ENCODE results near the gene PPIA.

Gene PPIA

GRCh38 chr7:44796504-44797328 is at the start of gene PPIA:
Gene PPIA (plus strand): TSS chr7:44796681. CDS start chr7:44796725, 44 bp downstream.
- H3K4me1 ChIP-seq, result peaks cover 26 to 40% (median 33%) of the 10 kb centered on the region in 10 experiments
- H3K9ac ChIP-seq, result peak within 1 kb of the TSS; percentile 96 to 100 (median 99)
- peak within 1 kb of the TSS; percentile 75 to 97 (median 87) for H3K4me3 ChIP-seq
- peak within 1 kb of the TSS; percentile 92 to 100 (median 96) for H3K4me2 ChIP-seq
- no peaks in the 10 kb centered on the region for H3K9me3 ChIP-seq (replicated peaks in 1 of 11)
- no peaks in the 10 kb centered on the region for H3K27me3 ChIP-seq
- peak within 1 kb of the TSS; percentile 97 to 100 (median 100) for H3K27ac ChIP-seq
- TF ChIP-seq Cebpa-rat (IDR thresholded peaks at IDR 0.05), result no peak
- peaks cover 30 to 43% (median 41%) of the 10 kb centered on the region in 11 experiments for H3K36me3 ChIP-seq
- peaks cover 40 to 50% (median 44%) of the 10 kb centered on the region in 11 experiments for H4K20me1 ChIP-seq

- peak within 1 kb of the TSS; percentile 93 to 100 (median 99) for H3K4me3 ChIP-seq
- peak within 1 kb of the TSS; percentile 90 to 99 (median 95) for H3K9ac ChIP-seq
- H4K20me1 ChIP-seq, result peaks cover 27 to 44% (median 35%) of the 10 kb centered on the region in 11 experiments; a peak in 19 of 22 replicates
- H3K27me3 ChIP-seq, result no peaks in the 10 kb centered on the region
- H3K27ac ChIP-seq, result peak within 1 kb of the TSS; percentile 88 to 99 (median 96)
- H3K4me2 ChIP-seq, result peak within 1 kb of the TSS; percentile 87 to 100 (median 98)
- peaks cover 32 to 47% (median 45%) of the 10 kb centered on the region in 10 experiments for H3K4me1 ChIP-seq
- H3K9me3 ChIP-seq (replicated peaks in 1 of 11), result no peaks in the 10 kb centered on the region
- TF ChIP-seq Cebpa-rat (IDR thresholded peaks at IDR 0.05), result no peak
- peaks cover 0 to 22% (median 4%) of the 10 kb centered on the region in 11 experiments; a peak in 7 of 22 replicates for H3K36me3 ChIP-seq
These were observed 48.2 kb upstream of the PPIA start, which contains the start of gene ZMIZ2 for GRCh38 chr7:44748045-44748947. Gene ZMIZ2 (plus strand): TSS chr7:44748847. CDS start chr7:44756250, 7,403 bp downstream.

GRCh38 chr7:44748948-44749731 is 47.3 kb upstream of the PPIA start:
- H3K4me2 ChIP-seq, result peak overlapping the region; percentile 87 to 100 (median 98)
- peak overlapping the region; percentile 88 to 99 (median 96) for H3K27ac ChIP-seq
- no peaks in the 10 kb centered on the region for H3K27me3 ChIP-seq
- no peaks in the 10 kb centered on the region for H3K9me3 ChIP-seq (replicated peaks in 1 of 11)
- TF ChIP-seq Cebpa-rat (IDR thresholded peaks at IDR 0.05), result no peak
- H3K4me3 ChIP-seq, result peak overlapping the region; percentile 93 to 100 (median 99)
- peaks cover 0 to 23% (median 4%) of the 10 kb centered on the region in 11 experiments; a peak in 8 of 22 replicates for H3K36me3 ChIP-seq
- peak overlapping the region; percentile 90 to 99 (median 95) for H3K9ac ChIP-seq
- H3K4me1 ChIP-seq, result peaks cover 36 to 54% (median 49%) of the 10 kb centered on the region in 10 experiments
- peaks cover 32 to 53% (median 42%) of the 10 kb centered on the region in 11 experiments; a peak in 19 of 22 replicates for H4K20me1 ChIP-seq

GRCh38 chr7:44749992-44750391 is 46.5 kb upstream of the PPIA start:
- Histone ChIP-seq H3K4me3 (peak overlapping the region; percentile 93 to 100 (median 99)), H3K4me1 (peaks cover 45 to 61% (median 57%) of the 10 kb centered on the region in 10 experiments), H3K9me3 (replicated peaks in 1 of 11) (no peaks in the 10 kb centered on the region), H3K9ac (peak overlapping the region; percentile 90 to 99 (median 95); a peak in 21 of 22 replicates), H3K4me2 (peak overlapping the region; percentile 87 to 100 (median 98)), H3K27ac (peak overlapping the region in 2 of 11 experiments; percentile 52 to 94; a peak in 2 of 22 replicates), H4K20me1 (peaks cover 39 to 61% (median 51%) of the 10 kb centered on the region in 11 experiments; a peak in 19 of 22 replicates), H3K27me3 (no peaks in the 10 kb centered on the region), H3K36me3 (peaks cover 0 to 29% (median 5%) of the 10 kb centered on the region in 11 experiments; a peak in 9 of 22 replicates)
- TF ChIP-seq Cebpa-rat (IDR thresholded peaks at IDR 0.05), result no peak

- H3K4me1 ChIP-seq, result peaks cover 46 to 65% (median 57%) of the 10 kb centered on the region in 10 experiments
- peak overlapping the region in 10 of 11 experiments; percentile 10 to 99 (median 95); a peak in 15 of 22 replicates for H3K9ac ChIP-seq
- H3K9me3 ChIP-seq (replicated peaks in 1 of 11), result no peaks in the 10 kb centered on the region
- peak overlapping the region; percentile 87 to 100 (median 98) for H3K4me2 ChIP-seq
- H3K27ac ChIP-seq, result peak overlapping the region in 9 of 11 experiments; percentile 12 to 52 (median 43); a peak in 11 of 22 replicates
- H3K27me3 ChIP-seq, result no peaks in the 10 kb centered on the region
- H4K20me1 ChIP-seq, result peaks cover 43 to 66% (median 55%) of the 10 kb centered on the region in 11 experiments; a peak in 20 of 22 replicates
- H3K36me3 ChIP-seq, result peaks cover 0 to 32% (median 7%) of the 10 kb centered on the region in 11 experiments; a peak in 10 of 22 replicates
- TF ChIP-seq Cebpa-rat (IDR thresholded peaks at IDR 0.05), result no peak
- H3K4me3 ChIP-seq, result peak overlapping the region; percentile 1 to 100 (median 98); a peak in 16 of 20 replicates
These were observed 46.1 kb upstream of the PPIA start for GRCh38 chr7:44750424-44750823.

- no peaks in the 10 kb centered on the region for H3K9me3 ChIP-seq (replicated peaks in 1 of 11)
- H3K4me1 ChIP-seq, result peaks cover 46 to 70% (median 57%) of the 10 kb centered on the region in 10 experiments
- peaks cover 49 to 72% (median 61%) of the 10 kb centered on the region in 11 experiments; a peak in 20 of 22 replicates for H4K20me1 ChIP-seq
- no peaks in the 10 kb centered on the region for H3K27me3 ChIP-seq
- peak overlapping the region; percentile 87 to 100 (median 98) for H3K4me2 ChIP-seq
- no peak for TF ChIP-seq Cebpa-rat (IDR thresholded peaks at IDR 0.05)
- H3K9ac ChIP-seq, result peak overlapping the region in 10 of 11 experiments; percentile 10 to 99 (median 95); a peak in 18 of 22 replicates
- peaks cover under 1 to 38% (median 9%) of the 10 kb centered on the region in 11 experiments; a peak in 18 of 22 replicates for H3K36me3 ChIP-seq
- peak overlapping the region in 10 of 11 experiments; percentile 16 to 52 (median 44); a peak in 16 of 22 replicates for H3K27ac ChIP-seq
- peak overlapping the region; percentile 1 to 100 (median 98); a peak in 13 of 20 replicates for H3K4me3 ChIP-seq
These were observed 45.4 kb upstream of the PPIA start for GRCh38 chr7:44750921-44751571.

GRCh38 chr7:44752822-44753221 is 43.7 kb upstream of the PPIA start:
- Histone ChIP-seq H3K36me3 (peaks cover 16 to 54% (median 24%) of the 10 kb centered on the region in 11 experiments), H4K20me1 (peaks cover 56 to 87% (median 72%) of the 10 kb centered on the region in 11 experiments; a peak in 20 of 22 replicates), H3K9ac (no peak overlapping the region), H3K4me3 (no peak overlapping the region), H3K27me3 (no peaks in the 10 kb centered on the region), H3K4me1 (peaks cover 42 to 66% (median 54%) of the 10 kb centered on the region in 10 experiments), H3K27ac (no peak overlapping the region), H3K4me2 (peak overlapping the region in 6 of 11 experiments; percentile 92 to 100 (median 100); a peak in 4 of 22 replicates), H3K9me3 (replicated peaks in 1 of 11) (no peaks in the 10 kb centered on the region)
- TF ChIP-seq Cebpa-rat (IDR thresholded peaks at IDR 0.05), result no peak
